ENCODE data around the gene CCL25.
"Not testable (repeated sequence)": the region's sequence is repeated elsewhere in the genome, so short reads cannot be mapped to it uniquely, and the experiment has no call there.

CCL25 gene

GRCh38 chr19:8087876-8088275 is 35.3 kb downstream of the CCL25 start:
- DNase-seq: no peak

DNA sequence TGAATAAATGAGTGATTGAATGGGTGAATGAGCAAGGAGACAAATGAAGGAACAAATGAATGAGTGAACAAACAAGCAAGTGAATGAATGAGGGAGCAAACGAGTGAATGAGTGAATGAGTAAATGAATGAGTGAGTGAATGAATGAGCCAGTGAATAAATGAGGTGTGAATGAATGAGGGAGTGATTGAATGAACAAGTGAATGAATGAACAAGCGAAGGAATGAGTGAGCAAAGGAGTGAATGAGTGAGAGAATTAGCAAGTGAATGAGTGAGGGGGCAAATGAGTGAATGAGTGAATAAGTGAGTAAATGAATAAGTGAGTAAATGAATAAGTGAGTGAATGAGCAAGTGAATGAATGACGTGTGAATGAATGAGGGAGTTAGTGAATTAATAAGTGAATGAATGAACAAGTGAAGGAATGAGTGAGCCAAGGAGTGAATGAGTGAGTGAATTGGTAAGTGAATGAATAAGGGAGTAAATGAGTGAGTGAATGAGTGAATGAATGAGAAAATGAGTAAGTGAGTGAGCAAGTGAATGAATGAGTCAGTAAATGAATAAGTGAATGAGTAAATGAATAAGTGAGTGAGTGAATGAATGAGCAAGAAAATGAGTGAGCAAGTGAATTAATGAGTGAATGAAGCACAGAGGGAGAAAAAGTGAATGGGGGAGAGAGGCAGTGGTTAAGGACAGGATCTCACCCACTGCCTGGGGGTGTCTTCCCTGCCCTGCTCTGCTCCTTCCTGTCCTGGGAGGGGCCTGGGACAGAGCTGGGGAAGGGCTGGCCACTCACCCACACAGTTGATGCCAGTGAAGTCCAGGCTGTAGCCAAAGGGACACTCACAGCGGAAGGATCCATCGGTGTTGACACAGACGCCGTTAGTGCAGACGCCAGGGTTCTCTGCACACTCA is 36.4 kb downstream of the CCL25 start:
- no peak for DNase-seq

GRCh38 chr19:8089664-8090601 is 37.4 kb downstream of the CCL25 start:
- no peak for DNase-seq

GRCh38 chr19:8090950-8091349 is 38.4 kb downstream of the CCL25 start:
- no peak for DNase-seq

GRCh38 chr19:8093740-8094139 is 41.2 kb downstream of the CCL25 start:
- DNase-seq: no peak

DNA sequence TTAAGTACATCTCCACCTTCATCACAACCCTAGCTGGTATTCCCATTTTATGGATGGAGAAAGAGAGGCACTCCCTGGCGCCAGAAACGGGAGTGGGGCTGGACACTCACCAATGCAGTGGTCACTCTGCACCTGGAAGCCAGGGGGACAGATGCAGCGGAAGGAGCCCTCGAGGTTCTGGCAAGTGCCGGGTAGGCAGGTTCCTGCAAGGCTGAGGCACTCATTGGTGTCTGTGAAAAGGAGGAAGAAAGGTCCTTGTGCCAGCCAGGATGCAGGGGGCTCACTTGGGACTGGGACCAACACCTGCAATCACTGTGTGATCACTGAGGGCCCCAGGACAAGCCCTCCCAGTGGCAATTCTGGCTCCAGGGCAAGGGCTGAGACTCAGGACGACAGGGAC is 41.8 kb downstream of the CCL25 start:
- no peak for DNase-seq

DNA sequence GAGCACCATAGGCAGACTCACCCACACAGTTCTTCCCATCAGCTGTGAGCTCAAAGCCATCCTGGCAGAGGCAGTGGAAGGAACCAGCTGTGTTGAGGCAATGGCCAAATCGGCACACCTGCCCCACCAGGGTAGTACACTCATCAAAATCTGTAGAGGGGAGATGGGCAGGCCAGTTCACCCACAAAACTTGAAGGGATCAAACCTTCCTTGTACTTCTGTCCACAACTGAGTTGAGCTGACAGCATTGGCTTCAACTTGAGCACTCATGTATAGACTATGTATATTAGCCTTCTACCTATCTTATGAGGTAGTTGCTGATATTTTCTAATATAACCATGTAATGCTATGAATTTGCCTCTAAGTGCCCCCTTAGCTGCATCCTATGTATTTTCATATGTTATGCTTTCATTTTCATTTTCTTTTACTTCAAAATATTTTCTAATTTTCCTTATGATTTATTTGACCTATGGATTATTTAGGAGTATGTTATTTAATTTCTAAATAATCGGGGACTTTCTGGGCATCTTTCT is 42.9 kb downstream of the CCL25 start:
- no peak for DNase-seq

DNA sequence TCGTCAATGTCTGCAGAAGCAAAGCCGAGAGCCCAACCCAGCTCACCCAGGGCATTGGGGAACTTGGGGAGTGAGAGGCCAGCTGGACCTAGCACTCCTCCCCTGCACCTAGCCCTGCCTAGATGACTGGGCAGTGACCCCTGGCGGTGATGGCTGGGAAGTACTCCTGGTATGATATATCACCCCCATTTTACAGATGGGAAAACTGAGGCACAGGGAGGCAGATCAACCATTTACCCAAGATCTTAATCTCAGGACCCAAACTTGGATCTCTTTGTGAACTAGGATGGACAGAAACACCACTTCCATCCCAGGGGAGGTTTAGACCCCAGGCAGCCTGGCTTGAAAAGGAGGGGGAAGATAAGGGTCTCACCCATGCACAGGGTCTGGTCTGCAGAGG is 43.5 kb downstream of the CCL25 start:
- no peak for DNase-seq

DNA sequence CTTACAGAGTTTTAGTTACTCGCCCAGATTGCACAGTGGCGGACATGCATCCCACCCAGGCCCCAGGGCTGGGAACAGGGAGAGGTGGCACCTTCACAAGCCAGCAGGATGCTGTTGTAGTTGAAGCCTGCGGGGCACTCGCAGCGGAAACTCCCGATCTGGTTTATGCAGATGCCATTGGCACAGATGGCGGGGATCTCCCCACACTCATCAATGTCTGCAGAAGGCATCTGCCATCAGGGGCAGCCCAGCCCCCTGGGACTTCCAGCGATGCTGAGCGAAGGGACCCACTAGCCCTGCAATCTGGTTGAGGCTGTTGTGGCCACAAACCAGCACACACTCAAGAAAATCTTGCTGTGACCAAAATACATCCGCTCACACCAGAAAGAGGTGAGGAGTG is 44.6 kb downstream of the CCL25 start:
- no peak for DNase-seq

- no peak for DNase-seq
These were observed 45.4 kb downstream of the CCL25 start for GRCh38 chr19:8097681-8098567.

DNA sequence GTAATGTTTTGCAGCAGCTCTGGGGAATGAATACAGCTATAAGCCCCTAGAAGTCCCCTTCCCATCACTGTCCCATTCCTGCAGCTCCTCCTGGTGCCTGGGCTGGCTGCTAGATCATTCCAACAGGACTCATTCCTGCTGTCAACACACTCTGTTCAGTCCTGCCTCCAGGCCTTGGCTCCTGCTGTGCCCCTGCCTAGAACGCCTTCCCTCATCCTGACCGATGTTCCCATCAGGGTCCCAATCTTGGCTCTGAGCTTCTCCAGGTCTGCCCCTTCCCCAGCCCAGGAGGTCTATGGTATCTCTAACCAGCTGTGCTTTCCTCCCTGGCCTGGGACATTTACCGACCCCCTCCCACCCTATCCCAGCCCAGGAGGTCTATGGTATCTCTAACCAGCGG is 48.8 kb downstream of the CCL25 start:
- DNase-seq: no peak

DNA sequence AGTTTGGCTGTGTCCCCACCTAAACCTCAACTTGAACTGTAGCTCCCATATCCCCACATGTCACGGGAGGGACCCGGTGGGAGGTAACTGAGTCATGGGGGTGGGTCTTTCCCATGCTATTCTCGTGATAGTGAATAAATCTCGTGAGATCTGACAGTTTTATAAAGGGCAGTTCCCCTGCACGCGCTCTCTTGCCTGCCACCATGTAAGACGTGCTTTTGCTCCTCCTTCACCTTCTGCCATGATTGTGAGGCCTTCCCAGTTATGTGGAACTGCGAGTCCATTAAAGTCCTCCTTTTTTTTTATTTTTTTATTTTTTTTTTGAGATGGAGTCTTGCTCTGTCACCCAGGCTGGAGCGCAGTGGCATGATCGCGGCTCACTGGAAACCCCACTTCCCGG is 49.4 kb downstream of the CCL25 start:
- DNase-seq: not testable (repeated sequence)

DNA sequence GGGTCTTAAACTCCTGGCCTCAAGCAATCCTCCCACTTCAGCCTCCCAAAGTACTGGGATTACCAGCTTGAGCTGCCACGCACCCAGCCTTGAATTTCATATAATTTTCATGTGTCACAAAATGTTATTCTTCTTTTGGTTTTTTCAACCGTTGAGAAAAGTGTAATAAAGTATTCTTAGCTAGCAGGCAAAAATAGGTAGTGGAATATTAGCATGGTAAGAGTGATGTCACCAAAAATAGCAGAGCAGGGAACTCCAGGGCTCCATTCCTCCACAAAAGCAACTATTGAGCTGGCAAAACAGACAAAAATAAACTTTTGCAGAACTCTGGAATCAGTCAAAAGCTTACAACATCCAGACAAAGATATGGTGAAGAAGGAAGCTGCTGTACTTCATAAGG is 52.9 kb downstream of the CCL25 start:
- DNase-seq: no peak

GRCh38 chr19:8107301-8107903 is 54.8 kb downstream of the CCL25 start:
- DNase-seq: no peak

- no peak for DNase-seq
These were observed 56.2 kb downstream of the CCL25 start for GRCh38 chr19:8108560-8109445.

GRCh38 chr19:8109455-8109854 is 56.9 kb downstream of the CCL25 start:
- no peak for DNase-seq

DNA sequence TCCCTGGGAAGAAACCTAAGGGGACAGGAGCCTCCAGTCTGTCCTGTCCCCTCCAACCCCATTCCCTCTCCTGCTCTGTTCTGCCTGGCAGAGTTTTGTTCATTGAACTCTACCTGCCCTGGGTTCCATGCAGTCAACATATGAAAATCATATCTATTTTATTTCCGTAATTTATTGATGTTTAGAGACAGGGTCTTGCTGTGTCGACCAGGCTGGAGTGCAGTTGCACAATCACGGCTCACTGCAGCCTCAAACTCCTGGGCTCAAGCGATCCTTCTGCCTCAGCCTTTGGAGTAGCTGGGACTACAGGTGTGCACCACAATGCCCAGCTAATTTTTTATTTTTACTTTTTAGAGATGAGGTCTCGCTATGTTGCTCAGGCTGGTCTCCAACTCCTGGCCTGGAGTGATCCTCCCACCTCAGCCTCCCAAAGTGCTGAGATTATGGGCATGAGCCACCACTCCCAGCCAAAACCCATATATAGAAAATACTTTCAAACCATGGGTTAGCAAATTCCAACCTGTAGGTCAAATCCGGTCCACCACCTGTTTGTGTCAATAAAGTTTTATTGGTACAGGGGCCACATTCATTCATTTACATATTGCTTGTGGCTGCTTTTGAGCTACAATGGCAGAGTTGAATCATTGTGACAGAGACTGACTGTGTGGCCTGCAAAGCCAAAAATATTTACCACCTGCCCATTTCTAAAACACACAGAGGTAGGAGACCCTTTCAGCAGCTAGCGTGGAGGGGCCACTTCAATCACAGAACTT is 57.5 kb downstream of the CCL25 start:
- no peak for DNase-seq

DNA sequence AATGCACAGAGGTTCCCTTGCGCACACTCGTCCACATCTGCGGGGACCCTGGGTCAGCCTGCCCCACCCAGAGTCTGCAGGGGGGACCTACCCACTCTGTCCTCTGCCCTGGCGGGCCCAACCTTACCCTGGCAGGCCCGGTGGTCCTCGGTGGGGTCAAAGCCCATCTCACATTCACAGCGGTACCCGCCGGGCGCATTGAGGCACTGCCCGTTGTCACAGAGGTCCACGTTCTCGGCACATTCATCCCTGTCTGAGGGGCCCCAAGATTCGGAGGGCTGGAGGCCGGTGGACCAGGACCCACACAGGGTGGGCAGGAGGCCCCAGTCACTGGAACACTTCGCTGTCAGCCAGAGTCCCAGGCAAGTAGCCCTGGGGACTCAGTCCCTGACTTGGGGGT is 58.4 kb downstream of the CCL25 start:
- DNase-seq: no peak

GRCh38 chr19:8111376-8111775 is 58.8 kb downstream of the CCL25 start:
- no peak for DNase-seq

Measured in activated naive CD4-positive, alpha-beta T cell (primary cell).